Ishikawa (cell line): ENCODE measurements around the gene SMARCB1.

ENCODE experiments used
- CEBPB ChIP-seq: IDR thresholded peaks from 2 replicates; pipeline ENCODE4 v1.6.1; 2012
- CREB1 ChIP-seq: IDR thresholded peaks from 2 replicates; pipeline ENCODE4 v1.6.1; 2012; ENCODE audit warnings: low read depth
- EGR1 ChIP-seq: IDR thresholded peaks from 2 replicates; pipeline ENCODE4 v1.6.1; 2012
- EP300 ChIP-seq: IDR thresholded peaks from 2 replicates; pipeline ENCODE4 v1.6.1; 2012; ENCODE audit warnings: borderline replicate concordance
- FOXM1 ChIP-seq: IDR thresholded peaks from 2 replicates; pipeline ENCODE4 v1.6.1; 2012; ENCODE audit warnings: low read depth, borderline replicate concordance
- MAX ChIP-seq: IDR thresholded peaks from 2 replicates; pipeline ENCODE4 v1.6.1; 2012
- NFIC ChIP-seq: IDR thresholded peaks from 2 replicates; pipeline ENCODE4 v1.6.1; 2012
- RAD21 ChIP-seq: IDR thresholded peaks from 2 replicates; pipeline ENCODE4 v1.6.1; 2012; ENCODE audit warnings: low read depth
- REST ChIP-seq: IDR thresholded peaks from 2 replicates; pipeline ENCODE4 v1.6.1; 2012; ENCODE audit warnings: low read depth, mild to moderate bottlenecking
- TAF1 ChIP-seq: IDR thresholded peaks from 2 replicates; pipeline ENCODE4 v1.6.1; 2012; ENCODE audit warnings: low read depth, mild to moderate bottlenecking
- TCF12 ChIP-seq: IDR thresholded peaks from 2 replicates; pipeline ENCODE4 v1.6.1; 2012; ENCODE audit warnings: low read depth
- TEAD4 ChIP-seq: IDR thresholded peaks from 2 replicates; pipeline ENCODE4 v1.6.1; 2012
- USF1 ChIP-seq: IDR thresholded peaks from 2 replicates; pipeline ENCODE4 v1.6.1; 2012
- YY1 ChIP-seq: IDR thresholded peaks from 2 replicates; pipeline ENCODE4 v1.6.1; 2012; ENCODE audit warnings: low read depth
- ZBTB7A ChIP-seq: IDR thresholded peaks from 2 replicates; pipeline ENCODE4 v1.6.1; 2012; ENCODE audit warnings: low read depth

The SMARCB1 gene

DNA sequence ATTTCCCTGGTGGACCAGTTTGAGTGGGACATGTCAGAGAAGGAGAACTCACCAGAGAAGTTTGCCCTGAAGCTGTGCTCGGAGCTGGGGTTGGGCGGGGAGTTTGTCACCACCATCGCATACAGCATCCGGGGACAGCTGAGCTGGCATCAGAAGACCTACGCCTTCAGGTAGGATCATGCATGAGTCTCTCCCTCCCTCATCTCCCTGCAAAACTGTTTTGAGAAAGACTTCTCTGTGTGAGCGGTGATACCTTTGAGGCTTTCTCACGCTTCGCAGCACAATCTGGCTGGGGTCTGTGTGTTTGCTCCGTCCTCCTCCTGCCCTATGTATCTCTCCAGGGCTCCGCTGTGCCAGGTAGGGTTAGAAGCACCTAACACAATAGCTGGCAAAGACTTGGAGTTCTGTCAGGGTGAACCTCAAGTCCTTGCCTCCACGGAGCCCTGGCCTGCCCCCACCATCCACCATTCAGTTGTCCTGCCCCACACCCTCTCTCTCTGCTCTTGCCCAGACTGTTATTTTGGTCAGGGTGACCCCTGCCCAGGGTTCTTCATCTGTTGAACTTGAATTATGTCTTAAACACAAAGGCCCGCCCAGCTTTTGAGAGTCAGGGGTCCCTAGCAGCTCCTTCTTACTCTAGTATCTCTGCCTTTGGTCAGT is 38.6 kb downstream of the SMARCB1 start:
- no peak for TF ChIP-seq TEAD4
- no peak for TF ChIP-seq EGR1
- no peak for TF ChIP-seq ZBTB7A
- no peak for TF ChIP-seq YY1
- TF ChIP-seq FOXM1: no peak
- no peak for TF ChIP-seq RAD21

DNA sequence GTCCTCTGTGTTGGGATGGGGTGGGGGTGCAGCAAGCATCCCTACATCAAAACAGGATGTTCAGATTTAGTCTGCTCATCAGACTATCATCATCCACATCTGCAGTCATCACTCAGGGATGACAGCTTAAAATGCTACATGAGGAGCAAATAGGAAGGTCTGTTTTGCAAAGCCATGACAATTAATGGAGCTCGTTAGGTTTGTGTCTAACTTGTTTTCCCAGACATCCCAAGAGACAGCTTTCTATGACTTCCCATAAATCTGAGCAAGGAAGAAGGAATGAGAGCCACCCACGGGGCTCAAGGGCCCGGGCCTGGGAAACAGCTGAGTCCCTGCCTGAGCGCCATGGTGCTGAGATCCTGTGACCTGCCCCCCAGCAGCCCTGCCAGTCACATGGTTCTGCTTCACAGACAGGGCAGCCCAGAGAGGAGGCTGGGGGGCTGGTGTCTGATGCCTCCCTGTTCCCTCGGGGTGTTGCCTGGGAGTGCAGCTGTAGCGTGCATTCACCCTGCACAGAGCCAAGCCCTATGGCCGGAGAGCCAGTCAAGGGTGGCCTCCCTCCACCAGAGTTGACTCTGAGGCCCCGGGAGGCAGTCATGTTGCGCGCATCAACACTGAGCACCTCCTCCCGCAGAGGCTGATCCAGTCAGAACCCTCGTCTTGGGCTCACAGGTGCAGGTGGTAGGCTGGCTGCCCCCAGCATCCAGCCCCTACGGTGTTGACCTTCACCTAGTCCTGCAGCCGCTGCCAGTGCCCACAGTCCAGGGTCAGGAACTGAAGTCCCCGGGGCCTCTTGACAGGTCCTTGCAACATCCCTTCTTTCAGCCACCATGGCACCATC is 40.0 kb downstream of the SMARCB1 start:
- no peak for TF ChIP-seq YY1
- TF ChIP-seq NFIC: no peak
- no peak for TF ChIP-seq TCF12
- TF ChIP-seq REST: no peak

- TF ChIP-seq CREB1 (no peak), TCF12 (no peak), EGR1 (no peak), TEAD4 (no peak)
Observed at GRCh38 chr22:23827351-23827995, 40.7 kb downstream of the SMARCB1 start.

GRCh38 chr22:23828800-23829680 is 42.3 kb downstream of the SMARCB1 start:
- no peak for TF ChIP-seq RAD21
- TF ChIP-seq EP300: no peak
- no peak for TF ChIP-seq TAF1
- no peak for TF ChIP-seq EGR1
- no peak for TF ChIP-seq ZBTB7A
- no peak for TF ChIP-seq CEBPB

DNA sequence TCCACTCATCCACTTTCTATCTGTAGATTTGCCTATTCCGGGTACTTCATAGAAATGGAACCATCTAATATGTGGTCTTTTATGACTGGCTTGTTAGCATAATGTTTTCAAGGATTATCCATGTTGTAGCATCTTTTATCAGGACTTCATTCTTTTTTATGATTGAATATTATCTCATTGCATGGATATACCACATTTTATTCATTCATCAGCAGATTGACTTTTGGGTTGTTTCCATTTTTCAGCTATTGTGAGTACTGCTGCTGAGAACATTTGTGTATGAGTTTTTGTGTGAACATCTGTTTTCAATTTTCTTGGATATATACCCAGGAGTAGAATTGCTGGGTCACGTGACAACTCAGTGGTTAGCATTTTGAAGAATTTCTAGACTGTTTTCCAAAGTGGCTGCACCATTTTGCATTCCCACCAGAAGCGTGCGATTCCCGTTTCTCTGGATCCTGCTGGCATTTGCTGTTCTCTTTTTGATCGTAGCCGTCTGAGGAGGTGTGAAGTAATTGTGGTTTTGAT is 43.1 kb downstream of the SMARCB1 start:
- no peak for TF ChIP-seq CEBPB
- TF ChIP-seq NFIC: no peak
- no peak for TF ChIP-seq TEAD4
- no peak for TF ChIP-seq CREB1
- no peak for TF ChIP-seq TAF1
- no peak for TF ChIP-seq EP300
- no peak for TF ChIP-seq FOXM1
- TF ChIP-seq TCF12: no peak
- no peak for TF ChIP-seq USF1
- no peak for TF ChIP-seq EGR1
- TF ChIP-seq YY1: no peak
- TF ChIP-seq RAD21: no peak
- no peak for TF ChIP-seq REST
- TF ChIP-seq ZBTB7A: no peak

DNA sequence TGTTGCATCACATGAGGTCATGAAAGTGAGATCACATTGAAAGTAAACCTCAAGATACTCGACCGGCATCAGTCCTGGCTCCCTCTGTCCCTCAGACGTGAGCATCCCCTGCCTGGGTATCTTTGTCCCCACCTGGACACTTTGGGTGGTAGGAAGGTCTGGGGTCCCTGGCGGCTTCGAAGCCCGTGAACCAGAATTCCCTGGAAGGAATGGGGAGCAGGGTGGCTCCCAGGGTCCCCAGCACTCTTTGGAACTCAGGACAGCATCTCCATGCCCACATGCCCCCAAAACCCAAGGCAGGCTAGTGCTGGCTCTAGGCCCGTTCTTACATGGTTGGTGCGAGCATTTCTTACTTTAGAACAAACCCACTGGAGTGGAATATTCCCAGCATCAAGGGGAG is 44.5 kb downstream of the SMARCB1 start:
- TF ChIP-seq TCF12 (no peak), REST (no peak), TEAD4 (no peak), CREB1 (no peak), EGR1 (no peak), NFIC (no peak), USF1 (no peak), YY1 (no peak), ZBTB7A (no peak), TAF1 (no peak), RAD21 (no peak), EP300 (no peak), FOXM1 (no peak), MAX (no peak)
